Activated naive CD8-positive, alpha-beta T cell (primary cell): ENCODE results near the gene MMRN2.
"Not testable (repeated sequence)": the region's sequence is repeated elsewhere in the genome, so short reads cannot be mapped to it uniquely, and the experiment has no call there.

ENCODE experiments used
- H3K27ac Mint-ChIP-seq: one replicate; pipeline ENCODE4 v1.8.0; 2021; ENCODE audit warnings: mixed read lengths
- H3K27me3 Mint-ChIP-seq: one replicate; pipeline ENCODE4 v1.8.0; 2021; ENCODE audit warnings: mixed read lengths
- H3K36me3 Mint-ChIP-seq: one replicate; pipeline ENCODE4 v1.8.0; 2021; ENCODE audit warnings: mixed read lengths
- H3K4me1 Mint-ChIP-seq: one replicate; pipeline ENCODE4 v1.8.0; 2021; ENCODE audit warnings: low read depth, mixed read lengths
- H3K4me3 Mint-ChIP-seq: one replicate; pipeline ENCODE4 v1.8.0; 2021; ENCODE audit warnings: mild to moderate bottlenecking, mixed read lengths
- H3K9me3 Mint-ChIP-seq: one replicate; pipeline ENCODE4 v1.8.0; 2021; ENCODE audit warnings: low read depth, mixed read lengths

MMRN2 gene

GRCh38 chr10:86957471-86958115 lies at the start of gene MMRN2:
MMRN2 (minus strand) TSS chr10:86957615; CDS start chr10:86957541, 74 bp downstream.
- no peak within 1 kb of the TSS for H3K27ac Mint-ChIP-seq
- no peak within 1 kb of the TSS for H3K4me3 Mint-ChIP-seq
- no peaks in the 10 kb centered on the region for H3K27me3 Mint-ChIP-seq
- no peaks in the 10 kb centered on the region for H3K9me3 Mint-ChIP-seq
- peaks cover 3% of the 10 kb centered on the region for H3K4me1 Mint-ChIP-seq
- H3K36me3 Mint-ChIP-seq = no peaks in the 10 kb centered on the region

- not testable (repeated sequence) for H3K4me1 Mint-ChIP-seq, H3K4me3 Mint-ChIP-seq, H3K36me3 Mint-ChIP-seq, H3K27me3 Mint-ChIP-seq, H3K9me3 Mint-ChIP-seq, H3K27ac Mint-ChIP-seq
These were observed 49.7 kb upstream of the MMRN2 start for GRCh38 chr10:87007124-87007523.

GRCh38 chr10:87000491-87000890 lies 43.1 kb upstream of the MMRN2 start:
- no peaks in the 10 kb centered on the region for H3K36me3 Mint-ChIP-seq
- H3K4me1 Mint-ChIP-seq = no peaks in the 10 kb centered on the region
- no peak overlapping the region for H3K27ac Mint-ChIP-seq
- H3K4me3 Mint-ChIP-seq = no peak overlapping the region
- H3K9me3 Mint-ChIP-seq = no peaks in the 10 kb centered on the region
- no peaks in the 10 kb centered on the region for H3K27me3 Mint-ChIP-seq

GRCh38 chr10:86999802-87000403 lies 42.5 kb upstream of the MMRN2 start:
- not testable (repeated sequence) for H3K9me3 Mint-ChIP-seq, H3K36me3 Mint-ChIP-seq, H3K27me3 Mint-ChIP-seq, H3K27ac Mint-ChIP-seq, H3K4me3 Mint-ChIP-seq, H3K4me1 Mint-ChIP-seq

- H3K27ac Mint-ChIP-seq = no peak overlapping the region
- H3K36me3 Mint-ChIP-seq = no peaks in the 10 kb centered on the region
- no peak overlapping the region for H3K4me3 Mint-ChIP-seq
- no peaks in the 10 kb centered on the region for H3K9me3 Mint-ChIP-seq
- H3K4me1 Mint-ChIP-seq = no peaks in the 10 kb centered on the region
- no peaks in the 10 kb centered on the region for H3K27me3 Mint-ChIP-seq
These were observed 35.5 kb upstream of the MMRN2 start for GRCh38 chr10:86992929-86993328.

GRCh38 chr10:86992456-86992855 lies 35.0 kb upstream of the MMRN2 start:
- Mint-ChIP-seq H3K36me3 (no peaks in the 10 kb centered on the region), H3K4me1 (no peaks in the 10 kb centered on the region), H3K27me3 (no peaks in the 10 kb centered on the region), H3K27ac (no peak overlapping the region), H3K9me3 (no peaks in the 10 kb centered on the region), H3K4me3 (no peak overlapping the region)

GRCh38 chr10:86991362-86991761 lies 33.9 kb upstream of the MMRN2 start:
- H3K4me3 Mint-ChIP-seq, H3K27ac Mint-ChIP-seq, H3K9me3 Mint-ChIP-seq, H3K27me3 Mint-ChIP-seq, H3K36me3 Mint-ChIP-seq, H3K4me1 Mint-ChIP-seq: not testable (repeated sequence)

- no peak overlapping the region for H3K4me3 Mint-ChIP-seq
- H3K27me3 Mint-ChIP-seq = no peaks in the 10 kb centered on the region
- H3K4me1 Mint-ChIP-seq = no peaks in the 10 kb centered on the region
- H3K36me3 Mint-ChIP-seq = no peaks in the 10 kb centered on the region
- H3K9me3 Mint-ChIP-seq = no peaks in the 10 kb centered on the region
- H3K27ac Mint-ChIP-seq = no peak overlapping the region
These were observed 31.1 kb upstream of the MMRN2 start for GRCh38 chr10:86988520-86988919.

- H3K27me3 Mint-ChIP-seq, H3K4me1 Mint-ChIP-seq, H3K9me3 Mint-ChIP-seq, H3K4me3 Mint-ChIP-seq, H3K36me3 Mint-ChIP-seq, H3K27ac Mint-ChIP-seq: not testable (repeated sequence)
These were observed 27.1 kb upstream of the MMRN2 start for GRCh38 chr10:86984498-86984897.

GRCh38 chr10:86981716-86982115 lies 24.3 kb upstream of the MMRN2 start:
- Mint-ChIP-seq H3K27ac (no peak overlapping the region), H3K4me3 (no peak overlapping the region), H3K9me3 (no peaks in the 10 kb centered on the region), H3K4me1 (no peaks in the 10 kb centered on the region), H3K36me3 (no peaks in the 10 kb centered on the region), H3K27me3 (no peaks in the 10 kb centered on the region)

- H3K27me3 Mint-ChIP-seq, H3K4me1 Mint-ChIP-seq: not testable (repeated sequence)
These were observed 23.6 kb upstream of the MMRN2 start for GRCh38 chr10:86981020-86981419.

GRCh38 chr10:86979977-86980448 lies 22.6 kb upstream of the MMRN2 start:
- H3K27me3 Mint-ChIP-seq = no peaks in the 10 kb centered on the region
- no peak overlapping the region for H3K4me3 Mint-ChIP-seq
- H3K27ac Mint-ChIP-seq = no peak overlapping the region
- H3K36me3 Mint-ChIP-seq = no peaks in the 10 kb centered on the region
- no peaks in the 10 kb centered on the region for H3K9me3 Mint-ChIP-seq
- H3K4me1 Mint-ChIP-seq = no peaks in the 10 kb centered on the region

More at GRCh38 chr10:86981020-86981419, 23.6 kb upstream of the MMRN2 start:
- H3K4me3 Mint-ChIP-seq, H3K9me3 Mint-ChIP-seq, H3K36me3 Mint-ChIP-seq, H3K27ac Mint-ChIP-seq: not testable (repeated sequence)

- no peak overlapping the region for H3K27ac Mint-ChIP-seq
- no peaks in the 10 kb centered on the region for H3K36me3 Mint-ChIP-seq
- no peaks in the 10 kb centered on the region for H3K4me1 Mint-ChIP-seq
- H3K27me3 Mint-ChIP-seq = no peaks in the 10 kb centered on the region
- H3K9me3 Mint-ChIP-seq = no peaks in the 10 kb centered on the region
- H3K4me3 Mint-ChIP-seq = no peak overlapping the region
These were observed 21.9 kb upstream of the MMRN2 start for GRCh38 chr10:86979296-86979818.

GRCh38 chr10:86978457-86978856 lies 21.0 kb upstream of the MMRN2 start:
- not testable (repeated sequence) for H3K4me3 Mint-ChIP-seq, H3K27ac Mint-ChIP-seq, H3K27me3 Mint-ChIP-seq, H3K4me1 Mint-ChIP-seq, H3K36me3 Mint-ChIP-seq, H3K9me3 Mint-ChIP-seq

GRCh38 chr10:86976362-86977056 lies 19.1 kb upstream of the MMRN2 start:
- Mint-ChIP-seq H3K36me3 (no peaks in the 10 kb centered on the region), H3K9me3 (no peaks in the 10 kb centered on the region), H3K27me3 (no peaks in the 10 kb centered on the region), H3K27ac (no peak overlapping the region), H3K4me3 (no peak overlapping the region), H3K4me1 (peaks cover 9% of the 10 kb centered on the region)
